K562 (cell line): ENCODE results near the gene TMEM88. TPM values are rescaled to one million over a fixed set of nuclear protein-coding genes. Genes with fewer than 3 reads are reported as not detected.

ENCODE experiments used
- ATAC-seq: fragments of 200-7000 bp; cut with Tn5 transposase; 3 replicates; pipeline ENCODE4 v1.9.1; 2020; ENCODE audit warnings: moderate library complexity
- BruUV-seq: library from RNA; stranded (reverse); fragments of 400-500 nt; replicated peaks from 2 replicates; lab custom pipeline; 2021; lab: Mats Ljungman, UMichigan
- CTCF ChIA-PET: fragments of 300-600 bp; formaldehyde crosslinking; extraction: SDS; loops from one replicate; lab custom pipeline; 2021; ENCODE audit warnings: low intra/inter-chr PET ratio; lab: Yijun Ruan, JAX
- POLR2A ChIA-PET: fragments of 300-600, 350-650 bp; sonication (Branson Sonifier 250); formaldehyde crosslinking; extraction: SDS; loops from one replicate; lab custom pipeline; 2021; ENCODE audit warnings: antibody characterized with exemption, inconsistent platforms; lab: Yijun Ruan, JAX
- DNase-seq, 4 experiments: peaks; one replicate each; pipeline versions ENCODE4 v3.0.0 to v3.0.0-alpha.2; 2011 to 2018; ENCODE audit warnings: low spot score in 3 of 4, mixed read lengths in 3 of 4; ENCODE audit errors: extremely low read depth in 1 of 4
- FAIRE-seq: peaks from 2 replicates; lab custom pipeline; 2011; peaks lifted over from hg19 to GRCh38; lab: Jason Lieb, UNC
- H2AFZ ChIP-seq: 2 replicates; pipeline ENCODE4 v1.6.0; 2011; ENCODE audit warnings: low read depth, low read length, control low read depth, inconsistent platforms
- H3K27ac ChIP-seq: fragments of 200-600 bp; 3 replicates; pipeline ENCODE4 v1.8.0; 2011; ENCODE audit warnings: low read depth, mild to moderate bottlenecking, control low read depth, inconsistent platforms, low read length, moderate library complexity, mixed read lengths; ENCODE audit errors: extremely low read depth
- H3K27me3 ChIP-seq, 2 experiments: fragments of 300-600 bp in 1 of 2; 2 replicates in 1 of 2; 3 replicates in 1 of 2; pipeline versions ENCODE4 v1.6.0 to v1.8.0; 2011; ENCODE audit warnings: inconsistent platforms in 2 of 2, low read length in 2 of 2, mild to moderate bottlenecking in 1 of 2, mixed read lengths in 1 of 2, moderate library complexity in 1 of 2; ENCODE audit not compliant: control insufficient read depth in 2 of 2, insufficient read depth in 2 of 2
- H3K36me3 ChIP-seq: fragments of 300-600 bp; 3 replicates; pipeline ENCODE4 v1.8.0; 2011; ENCODE audit warnings: mild to moderate bottlenecking, low read length, inconsistent platforms; ENCODE audit not compliant: control insufficient read depth, insufficient read depth
- H3K4me1 ChIP-seq, 2 experiments: fragments of 200-600 bp in 1 of 2; replicated peaks in 1 of 2; 2 replicates in 1 of 2; 3 replicates in 1 of 2; pipeline versions ENCODE4 v1.5.1 to v1.8.0; 2011; ENCODE audit warnings: inconsistent platforms in 2 of 2, low read length in 2 of 2, mild to moderate bottlenecking in 1 of 2, mixed read lengths in 1 of 2, moderate library complexity in 1 of 2; ENCODE audit not compliant: control insufficient read depth in 2 of 2, insufficient read depth in 2 of 2
- H3K4me2 ChIP-seq: 2 replicates; pipeline ENCODE4 v1.6.1; 2011; ENCODE audit warnings: low read length, control low read depth, inconsistent platforms, mixed read lengths; ENCODE audit not compliant: insufficient read depth
- H3K4me3 ChIP-seq: fragments of 200-600 bp; sonication (generic), shearing (Covaris generic); 2 replicates; pipeline ENCODE4 v1.5.1; 2016; ENCODE audit warnings: control low read depth, inconsistent platforms
- H3K79me2 ChIP-seq: fragments of 200-600 bp; 3 replicates; pipeline ENCODE4 v1.8.0; 2011; ENCODE audit warnings: low read length, inconsistent platforms; ENCODE audit not compliant: control insufficient read depth, insufficient read depth
- H3K9ac ChIP-seq, 2 experiments: 2 replicates each; pipeline versions ENCODE4 v1.6.0 to v1.6.1; 2011; ENCODE audit warnings: low read depth in 2 of 2, low read length in 2 of 2, control low read depth in 1 of 2, inconsistent platforms in 1 of 2, mild to moderate bottlenecking in 1 of 2, mixed read lengths in 1 of 2; ENCODE audit not compliant: insufficient read depth in 1 of 2
- H3K9me1 ChIP-seq: one replicate; pipeline ENCODE4 v1.6.0; 2011; ENCODE audit warnings: inconsistent platforms, mild to moderate bottlenecking, low read length, moderate library complexity; ENCODE audit not compliant: control insufficient read depth, insufficient read depth
- H3K9me3 ChIP-seq: replicated peaks from 2 replicates; pipeline ENCODE4 v1.5.1; 2011; ENCODE audit warnings: low read depth, low read length, inconsistent platforms; ENCODE audit not compliant: control insufficient read depth, insufficient read depth
- H4K20me1 ChIP-seq: replicated peaks from 2 replicates; pipeline ENCODE4 v1.6.1; 2011; ENCODE audit warnings: low read length, inconsistent platforms, mixed read lengths; ENCODE audit not compliant: control insufficient read depth, insufficient read depth
- BHLHE40 ChIP-seq: IDR thresholded peaks from 2 replicates; pipeline ENCODE4 v1.6.1; 2011; ENCODE audit warnings: low read length, improper control_type of control experiment
- FOXK2 ChIP-seq, 2 experiments: fragments of 450-650 bp; IDR thresholded peaks in 1 of 2; conservative IDR thresholded peaks in 1 of 2; 2 replicates each; pipeline ENCODE4 v1.6.1; 2016; ENCODE audit warnings: low read depth in 2 of 2, mild to moderate bottlenecking in 1 of 2
- HOXB6 ChIP-seq: fragments of 250-450 bp; sonication (Bioruptor Pico); IDR thresholded peaks from 2 replicates; pipeline ENCODE4 v1.5.1; 2022; ENCODE audit warnings: mild to moderate bottlenecking, borderline replicate concordance
- NRF1 ChIP-seq, 2 experiments: fragments of 450-650 bp; IDR thresholded peaks in 1 of 2; conservative IDR thresholded peaks in 1 of 2; 2 replicates each; pipeline ENCODE4 v1.6.1; 2014; ENCODE audit warnings: mild to moderate bottlenecking in 2 of 2
- RAD21 ChIP-seq, 2 experiments: fragments of 250-450 bp in 1 of 2; fragments of 450-650 bp in 1 of 2; sonication (Bioruptor Pico) in 1 of 2; formaldehyde crosslinking in 1 of 2; IDR thresholded peaks in 1 of 2; conservative IDR thresholded peaks in 1 of 2; 2 replicates each; pipeline versions ENCODE4 v1.4.0 to v1.8.0; 2020 to 2022; ENCODE audit warnings: mild to moderate bottlenecking in 2 of 2, moderate library complexity in 1 of 2
- REST ChIP-seq, 2 experiments: fragments of 450-650 bp; formaldehyde crosslinking in 1 of 2; IDR thresholded peaks; 2 replicates each; pipeline versions ENCODE4 v1.4.0 to v1.6.1; 2014 to 2020; ENCODE audit warnings: mild to moderate bottlenecking in 2 of 2, borderline replicate concordance in 1 of 2, low read depth in 1 of 2
- SREBF2 ChIP-seq: sonication (generic); formaldehyde crosslinking; IDR thresholded peaks from 2 replicates; pipeline ENCODE4 v1.4.0; 2020; ENCODE audit warnings: mild to moderate bottlenecking, missing genetic modification reagents
- YY1 ChIP-seq, 3 experiments: IDR thresholded peaks; 2 replicates each; pipeline ENCODE4 v1.6.1; 2011; ENCODE audit warnings: low read length in 2 of 3, mild to moderate bottlenecking in 2 of 3, moderate library complexity in 2 of 3, borderline replicate concordance in 1 of 3, control low read depth in 1 of 3, low read depth in 1 of 3; ENCODE audit not compliant: insufficient read depth in 3 of 3, insufficient replicate concordance in 2 of 3, control insufficient read depth in 1 of 3, insufficient read length in 1 of 3; ENCODE audit errors: extremely low read depth in 1 of 3
- WGBS: fragments of 100-300 bp; shearing (Covaris generic); methylation state at CpG from one replicate; pipeline ENCODE4 v1.1.6; 2016; ENCODE audit warnings: low coverage, mixed read lengths; ENCODE audit not compliant: insufficient coverage; ENCODE audit errors: missing lambda C conversion rate; 5-methylcytosine and 5-hydroxymethylcytosine counted together
- in situ Hi-C: fragments of 300-500 bp; cut with MboI; formaldehyde crosslinking; loops from 4 replicates; pipeline ENCODE4 v1.15.0; 2018; ENCODE audit warnings: inconsistent platforms, mixed read lengths
- intact Hi-C: fragments of 100-400 bp; cut with micrococcal nuclease; formaldehyde crosslinking; loops from 2 replicates; pipeline ENCODE4 v1.14.2; 2022
- polyA plus RNA-seq, 8 experiments: library from polyadenylated mRNA; depleted of rRNA in 4 of 8; stranded (reverse) in 5 of 8; unstranded in 3 of 8; fragments of >200 nt; fragmentation: Nextera tagmentation in 2 of 8; fragmentation: Illumina TruSeq in 1 of 8; extraction: Ambion mirVana in 2 of 8; extraction: Trizol in 1 of 8; gene quantifications; 2 replicates each; pipeline versions ENCODE4 v1.2.1 to v1.2.3, GENCODE V29; 2011 to 2014; ENCODE audit warnings: inconsistent platforms in 1 of 8, missing spikeins in 1 of 8
- total RNA-seq, 7 experiments: library from RNA; depleted of rRNA in 6 of 7; stranded (reverse); fragments of >200 nt in 6 of 7; fragmentation: Illumina TruSeq in 2 of 7; extraction: Trizol in 2 of 7; gene quantifications; 2 replicates each; pipeline versions ENCODE4 v1.2.1 to v1.2.3, GENCODE V29; 2011 to 2021; ENCODE audit warnings: low replicate concordance in 1 of 7

The TMEM88 gene
- total and polyA plus RNA-seq, 9 of the 15 experiments (the other 6 are each of a cell fraction or from before 2014, with no cell fraction given), result 0.10 to 1.4 (median 0.36) TPM; not detected in 3

GRCh38 chr17:7841396-7841914 is 13.4 kb upstream of the TMEM88 start:
- WGBS, result 1% methylated on average over 20 of the region's 34 CpGs
- BruUV-seq, result no TSS peak
- peak overlapping the region; percentile 97 for H3K9ac ChIP-seq
- peaks cover 23% of the 10 kb centered on the region; the same call in 2 of the 3 replicates for H3K36me3 ChIP-seq
- peak overlapping the region; percentile 92 for H3K4me2 ChIP-seq
- intact Hi-C loops, result no loop called here
- peaks cover 62% of the 10 kb centered on the region for H3K79me2 ChIP-seq
- peaks cover 4% of the 10 kb centered on the region for H4K20me1 ChIP-seq
- ATAC-seq, result peak; percentile 61
- H3K27me3 ChIP-seq, result no peaks in the 10 kb centered on the region
- H3K4me3 ChIP-seq, result peak overlapping the region; percentile 76
- FAIRE-seq, result peak; percentile 73
- H3K9me3 ChIP-seq, result no peaks in the 10 kb centered on the region
- ChIA-PET CTCF (interaction anchor here (0.6 to 1.1 kb wide), 2 partner anchors 19 to 96 kb away, joined by 3 to 4 read pairs; no protein-coding TSS in a partner anchor), POLR2A (interaction anchor here (0.7 to 1.2 kb wide), 4 partner anchors 9 to 16 kb away, joined by 3 to 8 read pairs (median 4); partner anchors contain the start of genes CYB5D1 and NAA38)
- in situ Hi-C loops, result no loop called here
- peak; percentile 63 to 87 (median 76) for DNase-seq
- peaks cover 42 to 60% of the 10 kb centered on the region in 2 experiments for H3K4me1 ChIP-seq
- H3K27ac ChIP-seq, result peak overlapping the region; percentile 99
- H2AFZ ChIP-seq, result peak overlapping the region; percentile 81
- H3K9me1 ChIP-seq, result peaks cover 3% of the 10 kb centered on the region
- peak; percentile 42; the same call in 1 of the 2 replicates for TF ChIP-seq REST (IDR thresholded peaks at IDR 0.05; ENCODE audit: borderline replicate concordance)
- no peak for TF ChIP-seq REST (CRISPR knock-in tag; IDR thresholded peaks at IDR 0.05; ENCODE audit: low read depth)
- no peak for TF ChIP-seq HOXB6
- peak in 1 of 2 experiments; percentile 50; a peak in 1 of 4 replicates for TF ChIP-seq FOXK2 (conservative IDR thresholded peaks at IDR 0.05 in 1 of 2, IDR thresholded peaks at IDR 0.05 in 1 of 2; ENCODE audit: low read depth in 2 of 2)
- peak in 2 of 3 experiments; percentile 18 to 43 for TF ChIP-seq YY1 (IDR thresholded peaks at IDR 0.05; ENCODE audit: borderline replicate concordance in 1 of 3, control insufficient read depth in 1 of 3, extremely low read depth in 1 of 3, insufficient read depth in 3 of 3, insufficient read length in 1 of 3, insufficient replicate concordance in 2 of 3, low read depth in 1 of 3, low read length in 2 of 3)
- no peak for TF ChIP-seq SREBF2
- TF ChIP-seq RAD21 (CRISPR knock-in tag; conservative IDR thresholded peaks at IDR 0.05 in 1 of 2, IDR thresholded peaks at IDR 0.05 in 1 of 2), result peak; percentile 29 to 43; a peak in 3 of 4 replicates
- TF ChIP-seq NRF1 (conservative IDR thresholded peaks at IDR 0.05 in 1 of 2, IDR thresholded peaks at IDR 0.05 in 1 of 2), result no peak
- peak; percentile 73; the same call in 1 of the 2 replicates for TF ChIP-seq BHLHE40
